ENCODE measurements around the gene UBL4B. TPM values are rescaled to one million over a fixed set of nuclear protein-coding genes. Genes with fewer than 3 reads are reported as not detected.

Gene UBL4B
- total and polyA plus RNA-seq, 2 donors (not counting 3 experiments of a cell fraction or from before 2014, with no cell fraction given) = not detected

DNA sequence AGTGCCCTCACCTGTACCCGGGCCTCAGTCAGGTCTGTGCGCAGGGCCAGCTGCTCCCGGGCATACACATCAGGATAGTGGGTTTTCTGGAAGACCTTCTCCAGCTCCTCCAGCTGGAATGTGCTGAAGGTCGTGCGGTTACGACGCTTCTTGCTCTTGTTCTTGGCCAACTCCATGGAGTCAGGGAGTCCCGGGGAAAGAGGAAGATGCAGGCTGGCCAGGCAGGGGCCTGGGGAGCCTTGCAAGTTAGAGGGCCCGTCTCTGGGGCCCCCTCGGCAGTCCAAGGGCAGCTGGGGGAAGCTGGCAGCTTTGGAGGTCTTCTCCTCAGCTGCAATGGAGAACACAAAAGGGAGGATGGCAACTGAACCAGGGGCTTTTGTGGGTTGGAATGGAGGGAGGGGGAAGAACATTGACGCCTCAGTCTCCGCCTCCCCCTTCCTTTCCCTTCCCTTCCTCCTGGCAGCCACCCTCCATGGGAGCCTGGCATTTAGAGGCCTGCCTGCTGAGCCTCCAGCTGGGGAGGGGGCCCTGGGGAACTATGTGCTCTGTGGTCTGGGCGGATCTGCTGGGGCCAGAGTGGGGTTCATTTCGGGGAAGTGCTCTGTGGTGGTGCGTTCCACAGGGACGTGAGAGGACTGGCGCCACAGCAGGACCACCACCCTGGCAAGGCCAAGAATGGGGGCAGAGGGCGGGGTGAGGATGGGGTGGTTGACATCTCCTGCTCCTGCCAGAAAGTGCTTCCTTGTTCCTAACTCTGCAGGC is 47.5 kb upstream of the UBL4B start:
- intact Hi-C loops (cut with micrococcal nuclease) = no loop called here
- no TSS peak for BruUV-seq (replicated peaks)

DNA sequence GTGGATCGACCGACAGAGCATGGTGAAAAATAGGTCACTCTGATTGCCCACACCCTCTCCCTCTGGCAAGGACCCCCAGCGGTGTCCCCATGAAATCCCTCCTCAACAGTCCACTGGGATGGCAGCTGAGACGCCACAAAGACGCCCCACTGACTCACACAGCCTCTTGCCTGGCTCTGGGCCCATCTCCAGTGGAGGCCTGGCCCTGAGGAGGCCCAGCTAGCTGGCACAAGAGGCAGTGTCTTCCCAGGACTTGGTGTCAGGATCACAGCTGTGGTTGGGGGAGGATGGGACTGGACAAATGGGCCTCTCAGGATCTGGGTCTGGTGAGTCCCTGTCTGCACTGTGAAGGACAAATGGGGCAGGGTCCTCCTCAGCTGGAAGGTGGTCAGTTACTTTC is 46.4 kb upstream of the UBL4B start:
- Histone ChIP-seq H3K9me1 (replicated peaks; ENCODE audit: control insufficient read depth, extremely low read depth, insufficient read depth, low read length) (no peaks in the 10 kb centered on the region), H3K79me2 (ENCODE audit: control insufficient read depth, insufficient read depth, low read length) (no peaks in the 10 kb centered on the region), H3K27ac (ENCODE audit: insufficient read depth, low read depth, low read length) (no peak overlapping the region), H3K9ac (replicated peaks; ENCODE audit: extremely low read depth, insufficient read depth, low read length) (no peak overlapping the region), H3K4me1 (ENCODE audit: control insufficient read depth, extremely low read depth, insufficient read depth, low read length) (no peaks in the 10 kb centered on the region), H3K4me3 (replicated peaks in 1 of 3; ENCODE audit: insufficient read depth in 1 of 3, low read depth in 1 of 3, low read length in 3 of 3) (no peak overlapping the region), H4K20me1 (replicated peaks; ENCODE audit: control insufficient read depth, extremely low read depth, insufficient read depth, low read length) (no peaks in the 10 kb centered on the region), H3K27me3 (ENCODE audit: control insufficient read depth in 2 of 2, insufficient read depth in 2 of 2, low read length in 2 of 2) (peaks cover 41 to 50% of the 10 kb centered on the region in 2 experiments), H3K36me3 (ENCODE audit: control insufficient read depth in 2 of 2, extremely low read depth in 1 of 2, insufficient read depth in 2 of 2, low read length in 2 of 2) (no peaks in the 10 kb centered on the region), H2AFZ (ENCODE audit: low read depth, low read length) (no peak overlapping the region), H3K9me3 (replicated peaks; ENCODE audit: control insufficient read depth, insufficient read depth, low read length) (no peaks in the 10 kb centered on the region), H3K4me2 (ENCODE audit: insufficient read depth, low read length) (no peak overlapping the region)
- POLR2A ChIA-PET = interaction anchor here (1.3 kb wide), 1 partner anchor 20 kb away, joined by 6 read pairs; no protein-coding TSS in a partner anchor
- TF ChIP-seq GATA2 (IDR thresholded peaks at IDR 0.05; ENCODE audit: insufficient read depth, insufficient read length, low read depth, low read length) (no peak), EZH2 (IDR thresholded peaks at IDR 0.05; ENCODE audit: borderline replicate concordance, low read depth, low read length, severe bottlenecking) (no peak), JUN (IDR thresholded peaks at IDR 0.05; ENCODE audit: borderline replicate concordance, insufficient read depth, insufficient read length, low read depth) (no peak), POLR2A (IDR thresholded peaks at IDR 0.05; ENCODE audit: low read depth, low read length) (no peak), CTCF (IDR thresholded peaks at IDR 0.05; ENCODE audit: extremely low read depth in 1 of 2, insufficient read depth in 1 of 2, low read depth in 1 of 2, low read length in 2 of 2) (no peak), MYC (IDR thresholded peaks at IDR 0.05; ENCODE audit: low read depth, low read length) (no peak), POLR2AphosphoS5 (IDR thresholded peaks at IDR 0.05; ENCODE audit: insufficient read depth, low read depth, low read length) (no peak), FOS (IDR thresholded peaks at IDR 0.05; ENCODE audit: borderline replicate concordance, insufficient read depth, low read length) (no peak)
- TF ChIP-seq, protein P1, sequence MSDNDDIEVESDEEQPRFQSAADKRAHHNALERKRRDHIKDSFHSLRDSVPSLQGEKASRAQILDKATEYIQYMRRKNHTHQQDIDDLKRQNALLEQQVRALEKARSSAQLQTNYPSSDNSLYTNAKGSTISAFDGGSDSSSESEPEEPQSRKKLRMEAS (IDR thresholded peaks at IDR 0.05; ENCODE audit: insufficient read depth, insufficient read length) = no peak
- DNase-seq (ENCODE audit: low read depth, low spot score) (no peak), FAIRE-seq (no peak)
- dilution Hi-C loops (cut with MboI; ENCODE audit: extremely low pct_ligation_motif_present, low sequenced_read_pairs) (no loop called here), intact Hi-C loops (cut with micrococcal nuclease) (no loop called here)
- BruUV-seq (replicated peaks) = no TSS peak
- CTCF ChIA-PET = interaction anchor here (1.3 to 3.2 kb wide), 5 partner anchors 12 to 430 kb away, joined by 3 to 14 read pairs (median 5); no protein-coding TSS in a partner anchor

More for the DNA sequence above, 47.5 kb upstream of the UBL4B start:
- Histone ChIP-seq H3K27me3 (ENCODE audit: control insufficient read depth in 2 of 2, insufficient read depth in 2 of 2, low read length in 2 of 2) (peaks cover 34 to 40% of the 10 kb centered on the region in 2 experiments), H3K9me3 (replicated peaks; ENCODE audit: control insufficient read depth, insufficient read depth, low read length) (no peaks in the 10 kb centered on the region), H3K27ac (ENCODE audit: insufficient read depth, low read depth, low read length) (no peak overlapping the region), H3K36me3 (ENCODE audit: control insufficient read depth in 2 of 2, extremely low read depth in 1 of 2, insufficient read depth in 2 of 2, low read length in 2 of 2) (peaks cover 0 to 1% of the 10 kb centered on the region in 2 experiments), H3K9ac (replicated peaks; ENCODE audit: extremely low read depth, insufficient read depth, low read length) (no peak overlapping the region), H4K20me1 (replicated peaks; ENCODE audit: control insufficient read depth, extremely low read depth, insufficient read depth, low read length) (no peaks in the 10 kb centered on the region), H3K4me1 (ENCODE audit: control insufficient read depth, extremely low read depth, insufficient read depth, low read length) (no peaks in the 10 kb centered on the region), H3K9me1 (replicated peaks; ENCODE audit: control insufficient read depth, extremely low read depth, insufficient read depth, low read length) (no peaks in the 10 kb centered on the region), H3K4me3 (replicated peaks in 1 of 3; ENCODE audit: insufficient read depth in 1 of 3, low read depth in 1 of 3, low read length in 3 of 3) (no peak overlapping the region), H2AFZ (ENCODE audit: low read depth, low read length) (no peak overlapping the region), H3K79me2 (ENCODE audit: control insufficient read depth, insufficient read depth, low read length) (no peaks in the 10 kb centered on the region), H3K4me2 (ENCODE audit: insufficient read depth, low read length) (no peak overlapping the region)
- DNase-seq (ENCODE audit: low read depth, low spot score) (no peak), FAIRE-seq (no peak)
- CTCF ChIA-PET = interaction anchor here (1.4 to 3.2 kb wide), 3 partner anchors 11 to 41 kb away, joined by 4 to 14 read pairs (median 5); no protein-coding TSS in a partner anchor
- POLR2A ChIA-PET = no interaction called here
- dilution Hi-C loops (cut with MboI; ENCODE audit: extremely low pct_ligation_motif_present, low sequenced_read_pairs) = no loop called here
- TF ChIP-seq, protein P1 (IDR thresholded peaks at IDR 0.05; ENCODE audit: insufficient read depth, insufficient read length) = no peak
- TF ChIP-seq MYC (IDR thresholded peaks at IDR 0.05; ENCODE audit: low read depth, low read length) (no peak), JUN (IDR thresholded peaks at IDR 0.05; ENCODE audit: borderline replicate concordance, insufficient read depth, insufficient read length, low read depth) (no peak)

Data from endothelial cell of umbilical vein (primary cell).